SK-N-SH (cell line): ENCODE measurements around the gene ASB3. TPM values are rescaled to one million over a fixed set of nuclear protein-coding genes. Genes with fewer than 3 reads are reported as not detected.

Source experiments
- CTCF ChIA-PET: fragments of 300-600, 350-600 bp; formaldehyde crosslinking; extraction: SDS; loops from one replicate; lab custom pipeline; 2021; lab: Yijun Ruan, JAX
- POLR2A ChIA-PET: fragments of 350-600 bp; sonication (Branson Sonifier 250); formaldehyde crosslinking; extraction: SDS; loops from one replicate; lab custom pipeline; 2020; ENCODE audit warnings: antibody characterized with exemption, inconsistent platforms; lab: Yijun Ruan, JAX
- DNase-seq: peaks from one replicate; pipeline ENCODE4 v3.0.0; 2012
- H2AFZ ChIP-seq: fragments of 200-600 bp; sonication (generic); 2 replicates; pipeline ENCODE4 v1.8.1; 2016; ENCODE audit warnings: antibody characterized with exemption, mild to moderate bottlenecking, low read depth
- H3F3A ChIP-seq: fragments of 200-600 bp; sonication (generic); replicated peaks from 2 replicates; pipeline ENCODE3; 2016; ENCODE audit warnings: antibody characterized with exemption, mild to moderate bottlenecking; ENCODE audit not compliant: insufficient read depth
- H3K27ac ChIP-seq, 2 experiments: fragments of 200-500 bp in 1 of 2; fragments of 200-600 bp in 1 of 2; sonication (Bioruptor generic) in 1 of 2; sonication (generic), shearing (Covaris generic) in 1 of 2; 2 replicates each; pipeline versions ENCODE4 v1.5.1 to v1.6.1; 2014 to 2016; ENCODE audit warnings: low read depth in 2 of 2, inconsistent platforms in 1 of 2, low read length in 1 of 2, mild to moderate bottlenecking in 1 of 2, mixed read lengths in 1 of 2
- H3K27me3 ChIP-seq: fragments of 200-600 bp; sonication (generic), shearing (Covaris generic); 2 replicates; pipeline ENCODE4 v1.6.1; 2016; ENCODE audit warnings: mixed run types; ENCODE audit not compliant: insufficient read depth
- H3K36me3 ChIP-seq, 2 experiments: fragments of 200-500 bp in 1 of 2; fragments of 200-600 bp in 1 of 2; sonication (Bioruptor generic) in 1 of 2; sonication (generic) in 1 of 2; replicated peaks in 1 of 2; 2 replicates each; pipeline versions ENCODE3 to v1.5.1; 2014 to 2016; ENCODE audit warnings: low read length in 1 of 2, mild to moderate bottlenecking in 1 of 2; ENCODE audit not compliant: insufficient read depth in 2 of 2, control insufficient read depth in 1 of 2
- H3K4me1 ChIP-seq, 2 experiments: fragments of 200-500 bp in 1 of 2; fragments of 200-600 bp in 1 of 2; sonication (Bioruptor generic) in 1 of 2; sonication (generic), shearing (Covaris generic) in 1 of 2; 2 replicates each; pipeline versions ENCODE4 v1.5.1 to v1.6.1; 2014 to 2016; ENCODE audit warnings: low read depth in 1 of 2, low read length in 1 of 2, mixed run types in 1 of 2; ENCODE audit not compliant: insufficient read depth in 2 of 2, control insufficient read depth in 1 of 2
- H3K4me2 ChIP-seq: fragments of 200-600 bp; sonication (generic), shearing (Covaris generic); 2 replicates; pipeline ENCODE4 v1.6.1; 2017; ENCODE audit warnings: mixed run types
- H3K4me3 ChIP-seq, 2 experiments: fragments of 200-500 bp in 1 of 2; fragments of 200-600 bp in 1 of 2; sonication (Bioruptor generic) in 1 of 2; sonication (generic), shearing (Covaris generic) in 1 of 2; 2 replicates each; pipeline versions ENCODE4 v1.5.1 to v1.8.1; 2014 to 2016; ENCODE audit warnings: low read depth in 2 of 2, inconsistent platforms in 1 of 2, low read length in 1 of 2, mild to moderate bottlenecking in 1 of 2, mixed read lengths in 1 of 2, moderate library complexity in 1 of 2
- H3K79me2 ChIP-seq: fragments of 200-600 bp; sonication (generic); 2 replicates; pipeline ENCODE4 v1.8.1; 2017; ENCODE audit warnings: mild to moderate bottlenecking; ENCODE audit not compliant: insufficient read depth
- H3K9ac ChIP-seq: fragments of 200-600 bp; sonication (generic); 2 replicates; pipeline ENCODE4 v1.6.1; 2017; ENCODE audit warnings: mixed run types
- H3K9me2 ChIP-seq: fragments of 200-600 bp; sonication (generic); 2 replicates; pipeline ENCODE4 v1.6.1; 2017; ENCODE audit warnings: mixed run types
- H3K9me3 ChIP-seq: fragments of 200-600 bp; sonication (generic); 2 replicates; pipeline ENCODE4 v1.6.1; 2017; ENCODE audit warnings: mixed run types, mild to moderate bottlenecking, moderate library complexity
- H4K20me1 ChIP-seq: fragments of 200-600 bp; sonication (generic); 2 replicates; pipeline ENCODE4 v1.6.1; 2017; ENCODE audit warnings: mild to moderate bottlenecking, mixed run types; ENCODE audit not compliant: insufficient read depth
- CHD2 ChIP-seq: fragments of 150-350 bp; IDR thresholded peaks from 2 replicates; pipeline ENCODE4 v1.6.1; 2018; ENCODE audit warnings: low read length; ENCODE audit not compliant: partially characterized antibody
- EZH2phosphoT487 ChIP-seq: fragments of 200-600 bp; sonication (generic); IDR thresholded peaks from 2 replicates; pipeline ENCODE4 v1.6.1; 2017; ENCODE audit warnings: low read depth, mixed run types, mild to moderate bottlenecking, antibody characterized with exemption, moderate library complexity, borderline replicate concordance
- FOXM1 ChIP-seq: IDR thresholded peaks from 2 replicates; pipeline ENCODE4 v1.4.0; 2012; ENCODE audit warnings: low read depth, mild to moderate bottlenecking
- GABPA ChIP-seq: IDR thresholded peaks from 2 replicates; pipeline ENCODE4 v1.4.0; 2012; ENCODE audit warnings: low read depth, mild to moderate bottlenecking
- IRF3 ChIP-seq: fragments of 150-350 bp; IDR thresholded peaks from 2 replicates; pipeline ENCODE4 v1.6.1; 2016; ENCODE audit warnings: mild to moderate bottlenecking, low read depth, low read length
- JUND ChIP-seq: IDR thresholded peaks from 2 replicates; pipeline ENCODE4 v1.4.0; 2012
- MEF2A ChIP-seq: IDR thresholded peaks from 2 replicates; pipeline ENCODE4 v1.4.0; 2012; ENCODE audit warnings: low read depth, borderline replicate concordance
- MXI1 ChIP-seq: IDR thresholded peaks from 2 replicates; pipeline ENCODE4 v1.6.1; 2012; ENCODE audit warnings: mild to moderate bottlenecking, low read depth, low read length, improper control_type of control experiment
- NFIC ChIP-seq: IDR thresholded peaks from 2 replicates; pipeline ENCODE4 v1.4.0; 2012; ENCODE audit warnings: borderline replicate concordance
- PBX3 ChIP-seq: IDR thresholded peaks from 2 replicates; pipeline ENCODE4; 2012
- RAD21 ChIP-seq: IDR thresholded peaks from 2 replicates; pipeline ENCODE4 v1.6.1; 2012; ENCODE audit warnings: mild to moderate bottlenecking, low read length
- REST ChIP-seq: IDR thresholded peaks from 2 replicates; pipeline ENCODE4 v1.6.1; 2012; ENCODE audit warnings: mild to moderate bottlenecking, low read depth, low read length, moderate library complexity
- RXRA ChIP-seq: IDR thresholded peaks from 2 replicates; pipeline ENCODE4 v1.4.0; 2012; ENCODE audit warnings: low read depth, mild to moderate bottlenecking, borderline replicate concordance
- SMC3 ChIP-seq: IDR thresholded peaks from 2 replicates; pipeline ENCODE4 v1.6.1; 2012; ENCODE audit warnings: low read depth, low read length, improper control_type of control experiment
- USF1 ChIP-seq: IDR thresholded peaks from 2 replicates; pipeline ENCODE4 v1.4.0; 2012; ENCODE audit warnings: low read depth, borderline replicate concordance
- YY1 ChIP-seq: IDR thresholded peaks from 2 replicates; pipeline ENCODE4 v1.4.0; 2012; ENCODE audit warnings: low read depth, mild to moderate bottlenecking
- ZBTB33 ChIP-seq: IDR thresholded peaks from 2 replicates; pipeline ENCODE4 v1.4.0; 2012; ENCODE audit warnings: low read depth, borderline replicate concordance
- WGBS: methylation state at CpG from one replicate; pipeline ENCODE4 v1.1.6; 2017; ENCODE audit warnings: low lambda C conversion rate; 5-methylcytosine and 5-hydroxymethylcytosine counted together
- polyA plus RNA-seq, 3 experiments: library from polyadenylated mRNA; depleted of rRNA; stranded (reverse); fragments of >200 nt; gene quantifications; 2 replicates each; pipeline ENCODE4 v1.2.3, GENCODE V29; 2012

Gene ASB3
- polyA plus RNA-seq, 1 of the 3 experiments (the other 2 are of a cell fraction): 16.2 TPM

DNA sequence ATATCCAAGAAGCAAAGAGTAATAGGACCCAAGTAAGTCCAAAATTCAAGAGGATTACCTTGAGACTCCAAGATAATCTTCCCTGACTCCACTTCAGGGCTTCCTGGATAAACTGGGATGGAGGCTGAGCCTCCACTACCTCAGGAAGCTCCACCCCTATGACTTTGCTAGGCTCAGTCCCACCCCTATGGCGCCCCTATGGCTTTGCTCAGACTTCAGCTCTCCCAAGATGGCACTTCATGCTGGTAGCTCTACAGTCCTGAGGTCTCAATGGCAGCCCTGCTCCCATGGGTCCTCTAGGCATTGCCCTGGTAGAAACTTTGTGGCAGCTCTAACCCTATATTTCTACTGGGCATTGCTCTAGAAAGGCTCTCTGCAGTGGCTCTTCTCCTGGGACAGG, 89.1 kb downstream of the ASB3 start:
- Histone ChIP-seq H3K9ac (no peak overlapping the region), H3K4me1 (no peaks in the 10 kb centered on the region), H3K36me3 (peaks cover 8 to 22% of the 10 kb centered on the region in 2 experiments), H3K9me3 (no peaks in the 10 kb centered on the region), H3K79me2 (no peaks in the 10 kb centered on the region), H2AFZ (no peak overlapping the region), H3K27me3 (no peaks in the 10 kb centered on the region), H3K9me2 (no peaks in the 10 kb centered on the region), H3K4me2 (no peak overlapping the region), H3K4me3 (no peak overlapping the region), H4K20me1 (no peaks in the 10 kb centered on the region), H3K27ac (no peak overlapping the region), H3F3A (no peaks in the 10 kb centered on the region)
- WGBS: 100% methylated on average over 1 of the region's 1 CpG
- TF ChIP-seq JUND (no peak), IRF3 (no peak), MXI1 (no peak), REST (no peak), SMC3 (no peak), FOXM1 (no peak), RAD21 (no peak), PBX3 (no peak), EZH2phosphoT487 (no peak), USF1 (no peak), NFIC (no peak), ZBTB33 (no peak), MEF2A (no peak), GABPA (no peak), RXRA (no peak), YY1 (no peak), CHD2 (no peak)
- no peak for DNase-seq
- CTCF ChIA-PET: no interaction called here
- POLR2A ChIA-PET: no interaction called here
